Upper lobe of right lung (tissue), 1 donor: Measurements from ENCODE around the gene PTPRCAP. TPM values are rescaled to one million over a fixed set of nuclear protein-coding genes. Genes with fewer than 3 reads are reported as not detected.
A peak's percentile ranks its signal among the peaks of the same experiment; 100 is the strongest.
"Not testable (repeated sequence)": the region's sequence is repeated elsewhere in the genome, so short reads cannot be mapped to it uniquely, and the experiment has no call there.

ENCODE experiments used
- ATAC-seq: fragments of 200-7000 bp; cut with Tn5 transposase; one replicate; pipeline ENCODE4 v1.9.1; 2020; ENCODE audit warnings: mild to moderate bottlenecking, moderate library complexity
- DNase-seq: peaks from one replicate; pipeline ENCODE4 v3.0.0-alpha.2; 2020
- H3K27ac ChIP-seq: fragments of 200-600 bp; one replicate; pipeline ENCODE4 v1.8.0; 2022
- H3K27me3 ChIP-seq: fragments of 200-600 bp; one replicate; pipeline ENCODE4 v1.8.0; 2022; ENCODE audit warnings: mild to moderate bottlenecking
- H3K36me3 ChIP-seq: fragments of 200-600 bp; one replicate; pipeline ENCODE4 v1.8.0; 2022
- H3K4me1 ChIP-seq: fragments of 200-600 bp; one replicate; pipeline ENCODE4 v1.8.0; 2022
- H3K4me3 ChIP-seq: fragments of 200-600 bp; one replicate; pipeline ENCODE4 v1.8.0; 2022; ENCODE audit warnings: mild to moderate bottlenecking
- H3K9me3 ChIP-seq: fragments of 200-600 bp; one replicate; pipeline ENCODE4 v1.8.0; 2022
- CTCF ChIP-seq: fragments of 200-600 bp; IDR thresholded peaks from one replicate; pipeline ENCODE4 v1.8.0; 2022; ENCODE audit warnings: antibody characterized with exemption
- intact Hi-C: fragments of 100-400 bp; cut with DNase I; formaldehyde crosslinking; loops from one replicate; pipeline ENCODE4 v1.11.0; 2022
- total RNA-seq: library from RNA; stranded (reverse); fragmentation: NEBNext Ultra II Directional; extraction: Animal tissue kit (Norgen Biotek cat#: 25700); gene quantifications from one replicate; pipeline ENCODE4 v1.2.1, GENCODE V29; 2021
- donor health status: DM: no; HTN: yes; CAD: no; lungs with severe emphysema.

The PTPRCAP gene
- total RNA-seq, 1 donor from 2014 or later = 17.7 TPM

- DNase-seq (no peak), ATAC-seq (no peak)
- H3K4me3 ChIP-seq = no peak overlapping the region
- peaks cover 25% of the 10 kb centered on the region for H3K4me1 ChIP-seq
- no peak for TF ChIP-seq CTCF
- no peaks in the 10 kb centered on the region for H3K9me3 ChIP-seq
- peak overlapping the region; percentile 36 for H3K27ac ChIP-seq
- intact Hi-C loops = loop anchor here (10.0 kb wide), 1 partner anchor 98 kb away; the partner anchor contains the start of genes CDK2AP2 and PITPNM1
- no peaks in the 10 kb centered on the region for H3K27me3 ChIP-seq
- no peaks in the 10 kb centered on the region for H3K36me3 ChIP-seq
Observed at GRCh38 chr11:67406420-67406968, 31.0 kb downstream of the PTPRCAP start.

- DNase-seq = no peak
- Histone ChIP-seq H3K27me3 (no peaks in the 10 kb centered on the region), H3K36me3 (no peaks in the 10 kb centered on the region), H3K4me3 (peak overlapping the region; percentile 49), H3K27ac (peak overlapping the region; percentile 36), H3K9me3 (no peaks in the 10 kb centered on the region), H3K4me1 (peaks cover 27% of the 10 kb centered on the region)
- no peak for TF ChIP-seq CTCF
- intact Hi-C loops = loop anchor here (10.0 kb wide), 1 partner anchor 99 kb away; the partner anchor contains the start of genes CDK2AP2 and PITPNM1
- ATAC-seq = no peak
Observed at GRCh38 chr11:67405688-67406339, 31.7 kb downstream of the PTPRCAP start.

GRCh38 chr11:67405196-67405567 lies 32.3 kb downstream of the PTPRCAP start:
- no peak for ATAC-seq

GRCh38 chr11:67404515-67405195 lies 32.8 kb downstream of the PTPRCAP start:
- peak; percentile 83 for DNase-seq
- peak; percentile 33 for ATAC-seq
- peak overlapping the region; percentile 72 for H3K27ac ChIP-seq
- intact Hi-C loops = loop anchor here (10.0 kb wide), 1 partner anchor 100 kb away; the partner anchor contains the start of genes CDK2AP2 and PITPNM1
- no peaks in the 10 kb centered on the region for H3K9me3 ChIP-seq
- H3K4me3 ChIP-seq = peak overlapping the region; percentile 49
- H3K4me1 ChIP-seq = peaks cover 34% of the 10 kb centered on the region
- H3K36me3 ChIP-seq = peaks cover 10% of the 10 kb centered on the region
- TF ChIP-seq CTCF = no peak
- no peaks in the 10 kb centered on the region for H3K27me3 ChIP-seq

More at GRCh38 chr11:67405196-67405567, 32.3 kb downstream of the PTPRCAP start:
- no peaks in the 10 kb centered on the region for H3K9me3 ChIP-seq
- intact Hi-C loops = loop anchor here (10.0 kb wide), 1 partner anchor 100 kb away; the partner anchor contains the start of genes CDK2AP2 and PITPNM1
- H3K27ac ChIP-seq = peak overlapping the region; percentile 72
- peak overlapping the region; percentile 49 for H3K4me3 ChIP-seq
- H3K27me3 ChIP-seq = no peaks in the 10 kb centered on the region
- peaks cover 33% of the 10 kb centered on the region for H3K4me1 ChIP-seq
- no peak for TF ChIP-seq CTCF
- peaks cover 4% of the 10 kb centered on the region for H3K36me3 ChIP-seq
- no peak for DNase-seq

GRCh38 chr11:67403085-67403484 lies 34.4 kb downstream of the PTPRCAP start:
- DNase-seq, ATAC-seq, H3K27me3 ChIP-seq, H3K9me3 ChIP-seq: not testable (repeated sequence)
- Histone ChIP-seq H3K4me3 (peak overlapping the region; percentile 49), H3K4me1 (peaks cover 36% of the 10 kb centered on the region), H3K36me3 (peaks cover 25% of the 10 kb centered on the region), H3K27ac (peak overlapping the region; percentile 72)
- intact Hi-C loops = loop anchor here (10.0 kb wide), 1 partner anchor 102 kb away; the partner anchor contains the start of genes CDK2AP2 and PITPNM1

GRCh38 chr11:67402192-67402839 lies 35.2 kb downstream of the PTPRCAP start:
- Histone ChIP-seq H3K27ac (peak overlapping the region; percentile 91), H3K36me3 (peaks cover 33% of the 10 kb centered on the region), H3K4me1 (peaks cover 37% of the 10 kb centered on the region), H3K4me3 (peak overlapping the region; percentile 50)
- H3K9me3 ChIP-seq, DNase-seq, ATAC-seq, H3K27me3 ChIP-seq: not testable (repeated sequence)
- intact Hi-C loops = loop anchor here (10.0 kb wide), 1 partner anchor 102 kb away; the partner anchor contains the start of genes CDK2AP2 and PITPNM1
